ENCODE results near the gene MUCL3.
"Not testable (repeated sequence)": the region's sequence is repeated elsewhere in the genome, so short reads cannot be mapped to it uniquely, and the experiment has no call there.

DNA sequence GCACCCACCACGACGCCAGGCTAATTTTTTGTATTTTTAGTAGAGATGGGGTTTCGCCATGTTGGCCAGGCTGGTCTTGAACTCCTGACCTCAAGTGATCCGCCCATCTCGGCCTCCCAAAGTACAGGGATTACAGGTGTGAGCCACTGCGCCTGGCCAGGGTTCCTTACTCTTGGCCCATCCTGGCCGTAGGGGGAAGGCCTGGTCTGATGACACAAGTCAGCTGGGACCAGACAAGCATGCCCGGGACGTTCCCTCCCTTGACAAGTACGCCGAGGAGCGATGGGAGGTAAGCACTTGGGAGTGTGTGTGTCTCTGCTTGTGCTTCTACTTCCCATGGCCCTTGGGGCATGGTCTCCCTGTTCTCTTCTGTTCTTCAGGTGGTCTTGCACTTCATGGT, 30.3 kb upstream of the MUCL3 start:
- TF ChIP-seq, protein P1, sequence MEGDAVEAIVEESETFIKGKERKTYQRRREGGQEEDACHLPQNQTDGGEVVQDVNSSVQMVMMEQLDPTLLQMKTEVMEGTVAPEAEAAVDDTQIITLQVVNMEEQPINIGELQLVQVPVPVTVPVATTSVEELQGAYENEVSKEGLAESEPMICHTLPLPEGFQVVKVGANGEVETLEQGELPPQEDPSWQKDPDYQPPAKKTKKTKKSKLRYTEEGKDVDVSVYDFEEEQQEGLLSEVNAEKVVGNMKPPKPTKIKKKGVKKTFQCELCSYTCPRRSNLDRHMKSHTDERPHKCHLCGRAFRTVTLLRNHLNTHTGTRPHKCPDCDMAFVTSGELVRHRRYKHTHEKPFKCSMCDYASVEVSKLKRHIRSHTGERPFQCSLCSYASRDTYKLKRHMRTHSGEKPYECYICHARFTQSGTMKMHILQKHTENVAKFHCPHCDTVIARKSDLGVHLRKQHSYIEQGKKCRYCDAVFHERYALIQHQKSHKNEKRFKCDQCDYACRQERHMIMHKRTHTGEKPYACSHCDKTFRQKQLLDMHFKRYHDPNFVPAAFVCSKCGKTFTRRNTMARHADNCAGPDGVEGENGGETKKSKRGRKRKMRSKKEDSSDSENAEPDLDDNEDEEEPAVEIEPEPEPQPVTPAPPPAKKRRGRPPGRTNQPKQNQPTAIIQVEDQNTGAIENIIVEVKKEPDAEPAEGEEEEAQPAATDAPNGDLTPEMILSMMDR (IDR thresholded peaks at IDR 0.05): not testable (repeated sequence)
- not testable (repeated sequence) for TF ChIP-seq POLR2A (IDR thresholded peaks at IDR 0.05)

Measured in lower leg skin (tissue), 3 donors.